Type B pancreatic cell (in vitro differentiated cells): ENCODE measurements around the gene VSTM2A. TPM values are rescaled to one million over a fixed set of nuclear protein-coding genes. Genes with fewer than 3 reads are reported as not detected.

Experiments used
- DNase-seq: peaks from one replicate; pipeline ENCODE4 v3.0.0; 2021; ENCODE audit warnings: mixed read lengths; ENCODE audit not compliant: unreplicated experiment; ENCODE audit errors: extremely low spot score
- H3K27ac Mint-ChIP-seq: 2 replicates; pipeline ENCODE4 v1.8.0; 2021; ENCODE audit warnings: mild to moderate bottlenecking, mixed read lengths
- H3K27me3 Mint-ChIP-seq: 2 replicates; pipeline ENCODE4 v1.8.0; 2021; ENCODE audit warnings: mixed read lengths
- H3K36me3 Mint-ChIP-seq: 2 replicates; pipeline ENCODE4 v1.8.0; 2021; ENCODE audit warnings: mixed read lengths
- H3K4me1 Mint-ChIP-seq: one replicate; pipeline ENCODE4 v1.8.0; 2021; ENCODE audit warnings: mixed read lengths; ENCODE audit not compliant: unreplicated experiment
- H3K4me3 Mint-ChIP-seq: 2 replicates; pipeline ENCODE4 v1.8.0; 2021; ENCODE audit warnings: mild to moderate bottlenecking, mixed read lengths
- H3K9me3 Mint-ChIP-seq: 2 replicates; pipeline ENCODE4 v1.8.0; 2021; ENCODE audit warnings: mixed read lengths
- total RNA-seq: library from RNA; stranded (reverse); gene quantifications from 2 replicates; pipeline ENCODE4 v1.2.1, GENCODE V29; 2021; ENCODE audit warnings: low replicate concordance
- TF ChIP-seq, protein P1 (sequence below): fragments of 200-600 bp; sonication (generic); conservative IDR thresholded peaks from 2 replicates; pipeline ENCODE4 v1.5.0; 2021; ENCODE audit warnings: antibody characterized with exemption, mild to moderate bottlenecking

VSTM2A gene
- total RNA-seq, 1 donor from 2014 or later, result 21.6 TPM

DNA sequence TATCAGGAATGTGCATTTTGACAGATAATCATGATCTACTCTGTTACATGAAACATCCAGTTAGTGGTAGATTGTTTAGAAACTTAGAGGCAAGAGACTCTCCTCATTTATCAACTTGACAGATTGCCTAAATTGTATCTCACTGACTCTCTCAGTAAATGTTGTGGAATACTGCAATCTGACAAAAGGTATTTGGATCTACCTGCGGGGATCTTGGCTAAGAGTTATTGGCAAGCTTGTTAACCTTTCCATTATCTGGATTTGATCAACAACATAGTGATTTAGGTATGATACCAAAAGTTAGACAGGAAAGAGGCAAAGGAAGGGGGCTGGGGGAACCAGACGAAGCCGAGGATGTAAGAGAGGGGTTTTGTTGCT is 2.0 kb downstream of the VSTM2A start:
- Mint-ChIP-seq H3K9me3 (no peaks in the 10 kb centered on the region), H3K27me3 (peaks cover 82% of the 10 kb centered on the region), H3K36me3 (no peaks in the 10 kb centered on the region), H3K27ac (peak overlapping the region; percentile 2), H3K4me1 (peaks cover 22% of the 10 kb centered on the region), H3K4me3 (peak overlapping the region; percentile 82)
- TF ChIP-seq, protein P1, sequence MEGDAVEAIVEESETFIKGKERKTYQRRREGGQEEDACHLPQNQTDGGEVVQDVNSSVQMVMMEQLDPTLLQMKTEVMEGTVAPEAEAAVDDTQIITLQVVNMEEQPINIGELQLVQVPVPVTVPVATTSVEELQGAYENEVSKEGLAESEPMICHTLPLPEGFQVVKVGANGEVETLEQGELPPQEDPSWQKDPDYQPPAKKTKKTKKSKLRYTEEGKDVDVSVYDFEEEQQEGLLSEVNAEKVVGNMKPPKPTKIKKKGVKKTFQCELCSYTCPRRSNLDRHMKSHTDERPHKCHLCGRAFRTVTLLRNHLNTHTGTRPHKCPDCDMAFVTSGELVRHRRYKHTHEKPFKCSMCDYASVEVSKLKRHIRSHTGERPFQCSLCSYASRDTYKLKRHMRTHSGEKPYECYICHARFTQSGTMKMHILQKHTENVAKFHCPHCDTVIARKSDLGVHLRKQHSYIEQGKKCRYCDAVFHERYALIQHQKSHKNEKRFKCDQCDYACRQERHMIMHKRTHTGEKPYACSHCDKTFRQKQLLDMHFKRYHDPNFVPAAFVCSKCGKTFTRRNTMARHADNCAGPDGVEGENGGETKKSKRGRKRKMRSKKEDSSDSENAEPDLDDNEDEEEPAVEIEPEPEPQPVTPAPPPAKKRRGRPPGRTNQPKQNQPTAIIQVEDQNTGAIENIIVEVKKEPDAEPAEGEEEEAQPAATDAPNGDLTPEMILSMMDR, result no peak
- DNase-seq, result no peak

DNA sequence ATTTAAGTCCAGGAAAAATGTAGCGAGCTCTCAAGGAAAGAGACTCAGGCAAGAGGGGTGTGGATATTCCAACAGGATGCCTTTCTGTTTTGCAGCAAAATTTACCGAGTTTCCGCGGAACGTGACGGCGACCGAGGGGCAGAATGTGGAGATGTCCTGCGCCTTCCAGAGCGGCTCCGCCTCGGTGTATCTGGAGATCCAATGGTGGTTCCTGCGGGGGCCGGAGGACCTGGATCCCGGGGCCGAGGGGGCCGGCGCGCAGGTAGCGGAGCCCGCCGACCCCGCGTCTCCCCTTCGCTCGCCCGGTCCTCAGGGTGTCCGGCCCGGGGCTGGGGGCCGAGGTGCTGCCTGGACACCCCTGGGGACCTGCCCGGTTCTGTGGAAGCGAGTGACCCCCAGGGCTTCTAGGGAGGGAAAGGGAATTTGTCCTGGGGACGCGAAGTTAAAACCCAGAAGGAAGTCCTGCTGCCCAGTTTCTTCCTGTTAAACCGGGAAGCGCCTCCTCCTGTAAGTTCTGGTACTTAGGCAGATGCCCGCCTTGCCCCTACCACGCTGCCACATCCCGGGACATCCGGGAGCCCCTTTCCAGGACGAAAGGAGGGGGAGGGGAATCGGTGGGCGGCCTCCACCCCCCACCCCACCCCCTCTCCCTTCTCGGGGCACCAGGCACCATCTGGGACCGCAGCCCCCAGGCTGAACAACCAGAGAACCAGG is 2.5 kb downstream of the VSTM2A start:
- H3K4me1 Mint-ChIP-seq, result peaks cover 22% of the 10 kb centered on the region
- no peak for DNase-seq

DNA sequence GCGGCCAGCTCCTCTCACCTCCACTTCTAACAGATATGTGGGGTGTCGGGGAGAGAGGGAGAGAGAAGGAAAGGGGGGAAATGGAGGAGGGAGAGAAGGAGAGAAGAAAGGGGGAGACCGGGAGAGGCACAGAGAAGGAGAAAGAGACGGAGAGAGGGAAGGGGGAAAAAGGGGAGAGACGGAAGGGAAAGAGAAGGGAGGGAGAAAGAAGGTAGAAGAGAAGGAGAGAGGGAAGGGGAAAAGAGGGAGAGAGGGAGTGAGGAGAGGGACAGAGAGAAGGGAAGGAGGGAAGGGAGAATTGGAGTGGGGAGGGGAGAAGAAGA is 3.0 kb downstream of the VSTM2A start:
- Mint-ChIP-seq H3K27ac (no peak overlapping the region), H3K4me3 (peak overlapping the region; percentile 39), H3K9me3 (no peaks in the 10 kb centered on the region), H3K4me1 (peaks cover 22% of the 10 kb centered on the region), H3K36me3 (no peaks in the 10 kb centered on the region), H3K27me3 (peaks cover 79% of the 10 kb centered on the region)
- TF ChIP-seq, protein P1, result no peak
- DNase-seq, result no peak

More for the DNA sequence above, 2.5 kb downstream of the VSTM2A start:
- Mint-ChIP-seq H3K9me3 (no peaks in the 10 kb centered on the region), H3K27me3 (peaks cover 79% of the 10 kb centered on the region), H3K4me3 (peak overlapping the region; percentile 82), H3K27ac (peak overlapping the region; percentile 2), H3K36me3 (no peaks in the 10 kb centered on the region)
- TF ChIP-seq, protein P1, result no peak

GRCh38 chr7:54546081-54546985 is 4.2 kb downstream of the VSTM2A start:
- H3K27me3 Mint-ChIP-seq, result peaks cover 75% of the 10 kb centered on the region
- H3K27ac Mint-ChIP-seq, result no peak overlapping the region
- DNase-seq, result no peak
- H3K4me1 Mint-ChIP-seq, result peaks cover 21% of the 10 kb centered on the region
- peak overlapping the region; percentile 76 for H3K4me3 Mint-ChIP-seq
- no peaks in the 10 kb centered on the region for H3K9me3 Mint-ChIP-seq
- TF ChIP-seq, protein P1, result peak; percentile 68
- H3K36me3 Mint-ChIP-seq, result no peaks in the 10 kb centered on the region

GRCh38 chr7:54546986-54547314 is 4.8 kb downstream of the VSTM2A start:
- no peak for DNase-seq
- Mint-ChIP-seq H3K36me3 (no peaks in the 10 kb centered on the region), H3K27ac (no peak overlapping the region), H3K9me3 (no peaks in the 10 kb centered on the region), H3K27me3 (peaks cover 73% of the 10 kb centered on the region), H3K4me1 (peaks cover 15% of the 10 kb centered on the region), H3K4me3 (peak overlapping the region; percentile 70)
- TF ChIP-seq, protein P1, result peak; percentile 3
